LNCaP clone FGC (cell line): Measurements from ENCODE around the gene C2CD5.

Source experiments
- DNase-seq: peaks from one replicate; pipeline ENCODE4 v3.0.0-alpha.2; 2011; ENCODE audit warnings: low read depth
- H3K4me3 ChIP-seq: 2 replicates; pipeline ENCODE4 v1.5.1; 2011; ENCODE audit warnings: mild to moderate bottlenecking, low read depth, low read length, control low read depth
- CTCF ChIP-seq: IDR thresholded peaks from 2 replicates; pipeline ENCODE4 v1.5.1; 2012; ENCODE audit warnings: mild to moderate bottlenecking; ENCODE audit not compliant: control insufficient read depth, insufficient read depth; ENCODE audit errors: extremely low read depth

C2CD5 gene

GRCh38 chr12:22415342-22416309 is 128.7 kb downstream of the C2CD5 start:
- H3K4me3 ChIP-seq = no peak overlapping the region
- peak; percentile 97 for DNase-seq

GRCh38 chr12:22414742-22415141 is 129.6 kb downstream of the C2CD5 start:
- DNase-seq = no peak
- no peak overlapping the region for H3K4me3 ChIP-seq
- TF ChIP-seq CTCF = no peak

More at GRCh38 chr12:22415342-22416309, 128.7 kb downstream of the C2CD5 start:
- no peak for TF ChIP-seq CTCF

- TF ChIP-seq CTCF = no peak
- no peak for DNase-seq
These were observed 130.8 kb downstream of the C2CD5 start for GRCh38 chr12:22413592-22413991.

GRCh38 chr12:22412581-22412980 is 131.8 kb downstream of the C2CD5 start:
- DNase-seq = no peak
- TF ChIP-seq CTCF = no peak
- H3K4me3 ChIP-seq = no peak overlapping the region

More at GRCh38 chr12:22413592-22413991, 130.8 kb downstream of the C2CD5 start:
- no peak overlapping the region for H3K4me3 ChIP-seq

GRCh38 chr12:22410486-22410885 is 133.9 kb downstream of the C2CD5 start:
- H3K4me3 ChIP-seq = no peak overlapping the region
- no peak for TF ChIP-seq CTCF
- DNase-seq = peak; percentile 95

GRCh38 chr12:22409377-22410164 is 134.8 kb downstream of the C2CD5 start:
- no peak for DNase-seq

More at GRCh38 chr12:22409377-22410164, 134.8 kb downstream of the C2CD5 start:
- TF ChIP-seq CTCF = no peak
- H3K4me3 ChIP-seq = no peak overlapping the region
